SK-N-SH (cell line): ENCODE results near the gene CELSR1. TPM values are rescaled to one million over a fixed set of nuclear protein-coding genes. Genes with fewer than 3 reads are reported as not detected.

Experiments
- CTCF ChIA-PET: fragments of 300-600, 350-600 bp; formaldehyde crosslinking; extraction: SDS; loops from one replicate; lab custom pipeline; 2021; lab: Yijun Ruan, JAX
- POLR2A ChIA-PET: fragments of 350-600 bp; sonication (Branson Sonifier 250); formaldehyde crosslinking; extraction: SDS; loops from one replicate; lab custom pipeline; 2020; ENCODE audit warnings: antibody characterized with exemption, inconsistent platforms; lab: Yijun Ruan, JAX
- DNase-seq: peaks from one replicate; pipeline ENCODE4 v3.0.0; 2012
- H2AFZ ChIP-seq: fragments of 200-600 bp; sonication (generic); 2 replicates; pipeline ENCODE4 v1.8.1; 2016; ENCODE audit warnings: antibody characterized with exemption, mild to moderate bottlenecking, low read depth
- H3F3A ChIP-seq: fragments of 200-600 bp; sonication (generic); replicated peaks from 2 replicates; pipeline ENCODE3; 2016; ENCODE audit warnings: antibody characterized with exemption, mild to moderate bottlenecking; ENCODE audit not compliant: insufficient read depth
- H3K27ac ChIP-seq, 2 experiments: fragments of 200-500 bp in 1 of 2; fragments of 200-600 bp in 1 of 2; sonication (Bioruptor generic) in 1 of 2; sonication (generic), shearing (Covaris generic) in 1 of 2; 2 replicates each; pipeline versions ENCODE4 v1.5.1 to v1.6.1; 2014 to 2016; ENCODE audit warnings: low read depth in 2 of 2, inconsistent platforms in 1 of 2, low read length in 1 of 2, mild to moderate bottlenecking in 1 of 2, mixed read lengths in 1 of 2
- H3K27me3 ChIP-seq: fragments of 200-600 bp; sonication (generic), shearing (Covaris generic); 2 replicates; pipeline ENCODE4 v1.6.1; 2016; ENCODE audit warnings: mixed run types; ENCODE audit not compliant: insufficient read depth
- H3K36me3 ChIP-seq, 2 experiments: fragments of 200-500 bp in 1 of 2; fragments of 200-600 bp in 1 of 2; sonication (Bioruptor generic) in 1 of 2; sonication (generic) in 1 of 2; replicated peaks in 1 of 2; 2 replicates each; pipeline versions ENCODE3 to v1.5.1; 2014 to 2016; ENCODE audit warnings: low read length in 1 of 2, mild to moderate bottlenecking in 1 of 2; ENCODE audit not compliant: insufficient read depth in 2 of 2, control insufficient read depth in 1 of 2
- H3K4me1 ChIP-seq, 2 experiments: fragments of 200-500 bp in 1 of 2; fragments of 200-600 bp in 1 of 2; sonication (Bioruptor generic) in 1 of 2; sonication (generic), shearing (Covaris generic) in 1 of 2; 2 replicates each; pipeline versions ENCODE4 v1.5.1 to v1.6.1; 2014 to 2016; ENCODE audit warnings: low read depth in 1 of 2, low read length in 1 of 2, mixed run types in 1 of 2; ENCODE audit not compliant: insufficient read depth in 2 of 2, control insufficient read depth in 1 of 2
- H3K4me2 ChIP-seq: fragments of 200-600 bp; sonication (generic), shearing (Covaris generic); 2 replicates; pipeline ENCODE4 v1.6.1; 2017; ENCODE audit warnings: mixed run types
- H3K4me3 ChIP-seq, 2 experiments: fragments of 200-500 bp in 1 of 2; fragments of 200-600 bp in 1 of 2; sonication (Bioruptor generic) in 1 of 2; sonication (generic), shearing (Covaris generic) in 1 of 2; 2 replicates each; pipeline versions ENCODE4 v1.5.1 to v1.8.1; 2014 to 2016; ENCODE audit warnings: low read depth in 2 of 2, inconsistent platforms in 1 of 2, low read length in 1 of 2, mild to moderate bottlenecking in 1 of 2, mixed read lengths in 1 of 2, moderate library complexity in 1 of 2
- H3K79me2 ChIP-seq: fragments of 200-600 bp; sonication (generic); 2 replicates; pipeline ENCODE4 v1.8.1; 2017; ENCODE audit warnings: mild to moderate bottlenecking; ENCODE audit not compliant: insufficient read depth
- H3K9ac ChIP-seq: fragments of 200-600 bp; sonication (generic); 2 replicates; pipeline ENCODE4 v1.6.1; 2017; ENCODE audit warnings: mixed run types
- H3K9me2 ChIP-seq: fragments of 200-600 bp; sonication (generic); 2 replicates; pipeline ENCODE4 v1.6.1; 2017; ENCODE audit warnings: mixed run types
- H3K9me3 ChIP-seq: fragments of 200-600 bp; sonication (generic); 2 replicates; pipeline ENCODE4 v1.6.1; 2017; ENCODE audit warnings: mixed run types, mild to moderate bottlenecking, moderate library complexity
- H4K20me1 ChIP-seq: fragments of 200-600 bp; sonication (generic); 2 replicates; pipeline ENCODE4 v1.6.1; 2017; ENCODE audit warnings: mild to moderate bottlenecking, mixed run types; ENCODE audit not compliant: insufficient read depth
- CHD2 ChIP-seq: fragments of 150-350 bp; IDR thresholded peaks from 2 replicates; pipeline ENCODE4 v1.6.1; 2018; ENCODE audit warnings: low read length; ENCODE audit not compliant: partially characterized antibody
- ELF1 ChIP-seq: IDR thresholded peaks from 2 replicates; pipeline ENCODE4 v1.4.0; 2012
- EP300 ChIP-seq, 2 experiments: IDR thresholded peaks; 2 replicates each; pipeline versions ENCODE4 v1.4.0 to v1.6.1; 2012; ENCODE audit warnings: borderline replicate concordance in 1 of 2, low read depth in 1 of 2, low read length in 1 of 2
- FOSL2 ChIP-seq: IDR thresholded peaks from 2 replicates; pipeline ENCODE4 v1.4.0; 2012; ENCODE audit warnings: low read depth, mild to moderate bottlenecking, moderate library complexity, borderline replicate concordance
- FOXJ3 ChIP-seq: sonication (generic); formaldehyde crosslinking; IDR thresholded peaks from 2 replicates; pipeline ENCODE4 v1.5.1; 2020; ENCODE audit warnings: mild to moderate bottlenecking, missing genetic modification reagents
- FOXM1 ChIP-seq: IDR thresholded peaks from 2 replicates; pipeline ENCODE4 v1.4.0; 2012; ENCODE audit warnings: low read depth, mild to moderate bottlenecking
- GABPA ChIP-seq: IDR thresholded peaks from 2 replicates; pipeline ENCODE4 v1.4.0; 2012; ENCODE audit warnings: low read depth, mild to moderate bottlenecking
- MEF2A ChIP-seq: IDR thresholded peaks from 2 replicates; pipeline ENCODE4 v1.4.0; 2012; ENCODE audit warnings: low read depth, borderline replicate concordance
- MXI1 ChIP-seq: IDR thresholded peaks from 2 replicates; pipeline ENCODE4 v1.6.1; 2012; ENCODE audit warnings: mild to moderate bottlenecking, low read depth, low read length, improper control_type of control experiment
- NFIC ChIP-seq: IDR thresholded peaks from 2 replicates; pipeline ENCODE4 v1.4.0; 2012; ENCODE audit warnings: borderline replicate concordance
- RAD21 ChIP-seq: IDR thresholded peaks from 2 replicates; pipeline ENCODE4 v1.6.1; 2012; ENCODE audit warnings: mild to moderate bottlenecking, low read length
- RCOR1 ChIP-seq: fragments of 150-350 bp; IDR thresholded peaks from 2 replicates; pipeline ENCODE4 v1.6.1; 2017; ENCODE audit warnings: antibody characterized with exemption, low read length
- RFX5 ChIP-seq: IDR thresholded peaks from 2 replicates; pipeline ENCODE4 v1.6.1; 2012; ENCODE audit warnings: mild to moderate bottlenecking, improper control_type of control experiment, low read length
- RXRA ChIP-seq: IDR thresholded peaks from 2 replicates; pipeline ENCODE4 v1.4.0; 2012; ENCODE audit warnings: low read depth, mild to moderate bottlenecking, borderline replicate concordance
- SMC3 ChIP-seq: IDR thresholded peaks from 2 replicates; pipeline ENCODE4 v1.6.1; 2012; ENCODE audit warnings: low read depth, low read length, improper control_type of control experiment
- TAF1 ChIP-seq: IDR thresholded peaks from 2 replicates; pipeline ENCODE4 v1.6.1; 2012; ENCODE audit warnings: low read depth, mild to moderate bottlenecking, low read length, moderate library complexity, borderline replicate concordance
- TCF12 ChIP-seq: IDR thresholded peaks from 2 replicates; pipeline ENCODE4 v1.4.0; 2012
- TEAD4 ChIP-seq: IDR thresholded peaks from 2 replicates; pipeline ENCODE4 v1.4.0; 2012; ENCODE audit warnings: mild to moderate bottlenecking, borderline replicate concordance; ENCODE audit not compliant: insufficient read depth
- WGBS: methylation state at CpG from one replicate; pipeline ENCODE4 v1.1.6; 2017; ENCODE audit warnings: low lambda C conversion rate; 5-methylcytosine and 5-hydroxymethylcytosine counted together
- polyA plus RNA-seq, 3 experiments: library from polyadenylated mRNA; depleted of rRNA; stranded (reverse); fragments of >200 nt; gene quantifications; 2 replicates each; pipeline ENCODE4 v1.2.3, GENCODE V29; 2012
- TF ChIP-seq, protein P1 (sequence below): fragments of 150-350 bp; IDR thresholded peaks from 2 replicates; pipeline ENCODE4 v1.6.1; 2016; ENCODE audit warnings: mild to moderate bottlenecking, low read depth, low read length
- TF ChIP-seq, protein P2 (sequence below): IDR thresholded peaks from 2 replicates; pipeline ENCODE4 v1.4.0; 2012; ENCODE audit warnings: low read depth, borderline replicate concordance
- TF ChIP-seq, protein P3 (sequence below): IDR thresholded peaks from 2 replicates; pipeline ENCODE4 v1.4.0; 2012; ENCODE audit warnings: low read depth, borderline replicate concordance
- TF ChIP-seq, protein P4 (sequence below): fragments of 150-350 bp; IDR thresholded peaks from 2 replicates; pipeline ENCODE4 v1.6.1; 2017; ENCODE audit warnings: antibody characterized with exemption, low read length, low read depth, borderline replicate concordance

Gene CELSR1
- polyA plus RNA-seq, 1 of the 3 experiments (the other 2 are of a cell fraction): 5.0 TPM

DNA sequence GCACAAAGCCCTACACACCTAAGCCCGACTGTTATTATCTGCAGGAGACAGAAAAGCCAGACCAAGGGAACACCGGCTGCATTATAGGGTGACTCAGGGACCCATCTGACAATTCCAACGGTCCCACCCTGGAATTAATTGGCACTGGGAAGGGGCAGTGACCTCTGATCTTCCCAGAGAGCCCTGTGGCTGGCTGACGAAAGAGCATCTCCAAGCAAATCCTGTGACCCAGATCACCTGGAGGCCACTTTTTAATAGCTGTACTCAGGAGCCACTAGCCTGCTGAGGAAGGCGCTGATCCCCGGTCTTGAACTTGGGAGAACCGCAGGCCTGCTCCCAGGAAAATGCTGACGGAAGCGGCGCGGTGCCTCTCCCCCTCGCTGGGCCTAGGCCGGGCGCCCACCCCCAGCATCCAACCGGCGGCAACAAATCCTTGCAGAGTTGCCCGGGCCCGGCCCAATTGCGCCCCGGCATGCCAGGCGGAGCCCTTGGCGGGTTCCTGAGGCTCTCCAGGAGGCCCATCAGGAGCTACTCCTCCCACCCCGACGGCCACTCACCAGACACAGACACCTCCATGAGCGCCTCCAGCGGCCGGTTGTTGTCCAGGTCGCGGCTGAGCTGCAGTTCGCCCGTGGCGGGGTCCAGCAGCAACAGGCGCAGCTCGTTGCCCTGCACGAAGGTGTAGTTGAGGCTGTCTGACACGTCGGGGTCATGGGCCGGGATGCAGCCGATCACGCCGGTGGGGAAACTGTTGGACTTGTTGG, 4.2 kb downstream of the CELSR1 start:
- Histone ChIP-seq H3K4me3 (no peak overlapping the region), H3K79me2 (no peaks in the 10 kb centered on the region), H3K36me3 (no peaks in the 10 kb centered on the region), H4K20me1 (no peaks in the 10 kb centered on the region), H3K4me2 (no peak overlapping the region), H3K27me3 (peaks cover 5% of the 10 kb centered on the region; the same call in 1 of the 2 replicates), H3K27ac (no peak overlapping the region), H3K9ac (no peak overlapping the region), H3F3A (no peaks in the 10 kb centered on the region), H3K4me1 (peaks cover 0 to 2% of the 10 kb centered on the region in 2 experiments; a peak in 1 of 4 replicates), H2AFZ (no peak overlapping the region), H3K9me3 (no peaks in the 10 kb centered on the region), H3K9me2 (no peaks in the 10 kb centered on the region)
- ChIA-PET POLR2A (no interaction called here), CTCF (interaction anchor here (1.9 to 3.8 kb wide), 3 partner anchors 9 to 178 kb away, joined by 4 to 26 read pairs (median 9); no protein-coding TSS in a partner anchor)
- no peak for TF ChIP-seq NFIC
- no peak for TF ChIP-seq FOXJ3 (CRISPR knock-in tag)
- TF ChIP-seq TEAD4: no peak
- no peak for TF ChIP-seq TAF1
- TF ChIP-seq, protein P1, sequence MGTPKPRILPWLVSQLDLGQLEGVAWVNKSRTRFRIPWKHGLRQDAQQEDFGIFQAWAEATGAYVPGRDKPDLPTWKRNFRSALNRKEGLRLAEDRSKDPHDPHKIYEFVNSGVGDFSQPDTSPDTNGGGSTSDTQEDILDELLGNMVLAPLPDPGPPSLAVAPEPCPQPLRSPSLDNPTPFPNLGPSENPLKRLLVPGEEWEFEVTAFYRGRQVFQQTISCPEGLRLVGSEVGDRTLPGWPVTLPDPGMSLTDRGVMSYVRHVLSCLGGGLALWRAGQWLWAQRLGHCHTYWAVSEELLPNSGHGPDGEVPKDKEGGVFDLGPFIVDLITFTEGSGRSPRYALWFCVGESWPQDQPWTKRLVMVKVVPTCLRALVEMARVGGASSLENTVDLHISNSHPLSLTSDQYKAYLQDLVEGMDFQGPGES: no peak
- no peak for TF ChIP-seq RCOR1
- WGBS: 87% methylated on average over 18 of the region's 41 CpGs
- no peak for DNase-seq

DNA sequence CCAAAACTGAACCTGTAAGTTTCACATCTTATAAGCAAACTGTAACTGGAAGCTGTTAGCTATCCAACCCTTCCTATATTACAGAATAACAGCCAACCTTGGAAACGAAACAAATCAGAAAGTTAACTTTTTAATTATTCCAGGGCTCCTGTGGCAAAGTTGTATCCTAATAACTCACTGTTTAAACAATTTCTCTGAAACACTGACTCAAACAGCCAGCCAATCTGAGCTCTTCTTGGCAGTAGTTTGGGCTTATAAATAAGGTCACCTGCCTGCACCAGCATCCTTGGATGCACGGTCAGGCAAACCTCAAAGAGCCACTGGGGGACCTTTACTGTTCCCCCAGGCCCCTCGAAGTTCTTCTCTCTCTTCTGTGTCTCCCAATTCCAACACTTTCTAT, 5.0 kb downstream of the CELSR1 start:
- 40% methylated on average over 3 of the region's 3 CpGs for WGBS
- Histone ChIP-seq H3K9ac (no peak overlapping the region), H3K79me2 (no peaks in the 10 kb centered on the region), H2AFZ (no peak overlapping the region), H3K27me3 (no peaks in the 10 kb centered on the region), H3K27ac (no peak overlapping the region), H3K4me1 (peaks cover 0 to 2% of the 10 kb centered on the region in 2 experiments; a peak in 1 of 4 replicates), H3K9me2 (no peaks in the 10 kb centered on the region)
- DNase-seq: no peak
- POLR2A ChIA-PET: no interaction called here
- TF ChIP-seq, protein P2, sequence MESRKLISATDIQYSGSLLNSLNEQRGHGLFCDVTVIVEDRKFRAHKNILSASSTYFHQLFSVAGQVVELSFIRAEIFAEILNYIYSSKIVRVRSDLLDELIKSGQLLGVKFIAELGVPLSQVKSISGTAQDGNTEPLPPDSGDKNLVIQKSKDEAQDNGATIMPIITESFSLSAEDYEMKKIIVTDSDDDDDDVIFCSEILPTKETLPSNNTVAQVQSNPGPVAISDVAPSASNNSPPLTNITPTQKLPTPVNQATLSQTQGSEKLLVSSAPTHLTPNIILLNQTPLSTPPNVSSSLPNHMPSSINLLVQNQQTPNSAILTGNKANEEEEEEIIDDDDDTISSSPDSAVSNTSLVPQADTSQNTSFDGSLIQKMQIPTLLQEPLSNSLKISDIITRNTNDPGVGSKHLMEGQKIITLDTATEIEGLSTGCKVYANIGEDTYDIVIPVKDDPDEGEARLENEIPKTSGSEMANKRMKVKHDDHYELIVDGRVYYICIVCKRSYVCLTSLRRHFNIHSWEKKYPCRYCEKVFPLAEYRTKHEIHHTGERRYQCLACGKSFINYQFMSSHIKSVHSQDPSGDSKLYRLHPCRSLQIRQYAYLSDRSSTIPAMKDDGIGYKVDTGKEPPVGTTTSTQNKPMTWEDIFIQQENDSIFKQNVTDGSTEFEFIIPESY: no peak
- TF ChIP-seq RFX5 (no peak), RXRA (no peak), MEF2A (no peak), TCF12 (no peak), FOSL2 (no peak), EP300 (IDR thresholded peaks at IDR 0.05; ENCODE audit: borderline replicate concordance in 1 of 2, low read depth in 1 of 2, low read length in 1 of 2) (no peak), ELF1 (no peak), MXI1 (no peak), FOXM1 (no peak), RAD21 (no peak), GABPA (no peak), SMC3 (no peak), TAF1 (no peak), CHD2 (no peak)
- TF ChIP-seq, protein P3, sequence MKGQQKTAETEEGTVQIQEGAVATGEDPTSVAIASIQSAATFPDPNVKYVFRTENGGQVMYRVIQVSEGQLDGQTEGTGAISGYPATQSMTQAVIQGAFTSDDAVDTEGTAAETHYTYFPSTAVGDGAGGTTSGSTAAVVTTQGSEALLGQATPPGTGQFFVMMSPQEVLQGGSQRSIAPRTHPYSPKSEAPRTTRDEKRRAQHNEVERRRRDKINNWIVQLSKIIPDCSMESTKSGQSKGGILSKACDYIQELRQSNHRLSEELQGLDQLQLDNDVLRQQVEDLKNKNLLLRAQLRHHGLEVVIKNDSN: no peak
- TF ChIP-seq, protein P4, sequence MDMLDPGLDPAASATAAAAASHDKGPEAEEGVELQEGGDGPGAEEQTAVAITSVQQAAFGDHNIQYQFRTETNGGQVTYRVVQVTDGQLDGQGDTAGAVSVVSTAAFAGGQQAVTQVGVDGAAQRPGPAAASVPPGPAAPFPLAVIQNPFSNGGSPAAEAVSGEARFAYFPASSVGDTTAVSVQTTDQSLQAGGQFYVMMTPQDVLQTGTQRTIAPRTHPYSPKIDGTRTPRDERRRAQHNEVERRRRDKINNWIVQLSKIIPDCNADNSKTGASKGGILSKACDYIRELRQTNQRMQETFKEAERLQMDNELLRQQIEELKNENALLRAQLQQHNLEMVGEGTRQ: no peak
- TF ChIP-seq, protein P1: no peak
- TF ChIP-seq, all 33 proteins: peak for 0
- H3F3A ChIP-seq: no peaks in the 10 kb centered on the region
- H4K20me1 ChIP-seq: no peaks in the 10 kb centered on the region
- H3K4me2 ChIP-seq: no peak overlapping the region
- no peak overlapping the region for H3K4me3 ChIP-seq
- no peaks in the 10 kb centered on the region for H3K9me3 ChIP-seq
- CTCF ChIA-PET: interaction anchor here (1.9 to 3.8 kb wide), 3 partner anchors 10 to 177 kb away, joined by 4 to 26 read pairs (median 9); no protein-coding TSS in a partner anchor
- no peaks in the 10 kb centered on the region for H3K36me3 ChIP-seq
